Rectal smooth muscle tissue (tissue), 1 donor: Measurements from ENCODE around the gene CYB561A3.

Source experiments
- H3K27ac ChIP-seq: one replicate; pipeline ENCODE4 v1.7.0; 2013; ENCODE audit warnings: low read depth, low read length, inconsistent platforms
- H3K27me3 ChIP-seq: one replicate; pipeline ENCODE4 v1.7.0; 2013; ENCODE audit warnings: low read length; ENCODE audit not compliant: control insufficient read depth, insufficient read depth
- H3K36me3 ChIP-seq: one replicate; pipeline ENCODE4 v1.7.0; 2013; ENCODE audit warnings: low read length; ENCODE audit not compliant: control insufficient read depth, insufficient read depth
- H3K4me1 ChIP-seq: one replicate; pipeline ENCODE4 v1.7.0; 2013; ENCODE audit warnings: low read length; ENCODE audit not compliant: control insufficient read depth, insufficient read depth
- H3K4me3 ChIP-seq: one replicate; pipeline ENCODE4 v1.7.0; 2013; ENCODE audit warnings: low read length
- H3K9ac ChIP-seq: one replicate; pipeline ENCODE4 v1.7.0; 2013; ENCODE audit warnings: low read length

Gene CYB561A3

GRCh38 chr11:61325649-61326414 is 35.9 kb downstream of the CYB561A3 start:
- H3K27ac ChIP-seq: no peak overlapping the region
- no peaks in the 10 kb centered on the region for H3K4me1 ChIP-seq
- H3K9ac ChIP-seq: no peak overlapping the region
- H3K27me3 ChIP-seq: no peaks in the 10 kb centered on the region
- H3K36me3 ChIP-seq: peaks cover 47% of the 10 kb centered on the region
- H3K4me3 ChIP-seq: no peak overlapping the region

GRCh38 chr11:61315260-61315659 is 46.4 kb downstream of the CYB561A3 start:
- Histone ChIP-seq H3K27me3 (no peaks in the 10 kb centered on the region), H3K36me3 (peaks cover 47% of the 10 kb centered on the region), H3K4me3 (no peak overlapping the region), H3K9ac (no peak overlapping the region), H3K4me1 (no peaks in the 10 kb centered on the region), H3K27ac (no peak overlapping the region)

- no peaks in the 10 kb centered on the region for H3K4me1 ChIP-seq
- no peak overlapping the region for H3K27ac ChIP-seq
- no peak overlapping the region for H3K4me3 ChIP-seq
- no peaks in the 10 kb centered on the region for H3K27me3 ChIP-seq
- H3K9ac ChIP-seq: no peak overlapping the region
- peaks cover 72% of the 10 kb centered on the region for H3K36me3 ChIP-seq
These were observed 50.9 kb downstream of the CYB561A3 start for GRCh38 chr11:61310749-61311148.

GRCh38 chr11:61309739-61310138 is 51.9 kb downstream of the CYB561A3 start:
- H3K9ac ChIP-seq: no peak overlapping the region
- peaks cover 73% of the 10 kb centered on the region for H3K36me3 ChIP-seq
- no peaks in the 10 kb centered on the region for H3K27me3 ChIP-seq
- H3K4me3 ChIP-seq: no peak overlapping the region
- H3K27ac ChIP-seq: no peak overlapping the region
- no peaks in the 10 kb centered on the region for H3K4me1 ChIP-seq

- peaks cover 69% of the 10 kb centered on the region for H3K36me3 ChIP-seq
These were observed 52.5 kb downstream of the CYB561A3 start for GRCh38 chr11:61309141-61309540.

GRCh38 chr11:61307354-61307753 is 54.3 kb downstream of the CYB561A3 start:
- Histone ChIP-seq H3K27ac (no peak overlapping the region), H3K27me3 (no peaks in the 10 kb centered on the region), H3K4me1 (no peaks in the 10 kb centered on the region), H3K4me3 (no peak overlapping the region), H3K9ac (no peak overlapping the region), H3K36me3 (peaks cover 73% of the 10 kb centered on the region)

More at GRCh38 chr11:61309141-61309540, 52.5 kb downstream of the CYB561A3 start:
- no peak overlapping the region for H3K9ac ChIP-seq
- H3K4me1 ChIP-seq: no peaks in the 10 kb centered on the region
- no peaks in the 10 kb centered on the region for H3K27me3 ChIP-seq
- no peak overlapping the region for H3K27ac ChIP-seq
- no peak overlapping the region for H3K4me3 ChIP-seq

- no peak overlapping the region for H3K27ac ChIP-seq
These were observed 55.5 kb downstream of the CYB561A3 start for GRCh38 chr11:61306221-61306620.

GRCh38 chr11:61305417-61305816 is 56.3 kb downstream of the CYB561A3 start:
- H3K9ac ChIP-seq: no peak overlapping the region
- H3K4me3 ChIP-seq: no peak overlapping the region
- H3K4me1 ChIP-seq: no peaks in the 10 kb centered on the region
- no peaks in the 10 kb centered on the region for H3K27me3 ChIP-seq
- no peak overlapping the region for H3K27ac ChIP-seq
- H3K36me3 ChIP-seq: peaks cover 70% of the 10 kb centered on the region

More at GRCh38 chr11:61306221-61306620, 55.5 kb downstream of the CYB561A3 start:
- no peaks in the 10 kb centered on the region for H3K27me3 ChIP-seq
- H3K9ac ChIP-seq: no peak overlapping the region
- no peaks in the 10 kb centered on the region for H3K4me1 ChIP-seq
- no peak overlapping the region for H3K4me3 ChIP-seq
- peaks cover 71% of the 10 kb centered on the region for H3K36me3 ChIP-seq

- Histone ChIP-seq H3K4me3 (no peak overlapping the region), H3K9ac (no peak overlapping the region), H3K27me3 (no peaks in the 10 kb centered on the region), H3K36me3 (peaks cover 64% of the 10 kb centered on the region), H3K4me1 (no peaks in the 10 kb centered on the region), H3K27ac (no peak overlapping the region)
These were observed 58.0 kb downstream of the CYB561A3 start for GRCh38 chr11:61303725-61304124.

- H3K27ac ChIP-seq: no peak overlapping the region
- H3K36me3 ChIP-seq: peaks cover 53% of the 10 kb centered on the region
- H3K4me3 ChIP-seq: no peak overlapping the region
- no peaks in the 10 kb centered on the region for H3K4me1 ChIP-seq
- H3K27me3 ChIP-seq: no peaks in the 10 kb centered on the region
- no peak overlapping the region for H3K9ac ChIP-seq
These were observed 59.1 kb downstream of the CYB561A3 start for GRCh38 chr11:61302550-61302949.
